HepG2 (cell line): ENCODE results near the gene ANKRD39. TPM values are rescaled to one million over a fixed set of nuclear protein-coding genes. Genes with fewer than 3 reads are reported as not detected.

Experiments
- DNMT3B ChIP-seq: conservative IDR thresholded peaks from 2 replicates; pipeline ENCODE4 v1.6.1; 2016; ENCODE audit warnings: missing biosample characterization, control low read depth
- FOXA3 ChIP-seq: IDR thresholded peaks from 2 replicates; pipeline ENCODE4 v1.6.1; 2016; ENCODE audit warnings: missing genetic modification reagents, missing compliant biosample characterization
- KLF15 ChIP-seq: sonication (generic); formaldehyde crosslinking; IDR thresholded peaks from 2 replicates; pipeline ENCODE4 v1.8.1; 2023; ENCODE audit warnings: borderline replicate concordance, mild to moderate bottlenecking, inconsistent platforms, missing genetic modification reagents, mixed read lengths
- SRSF4 ChIP-seq: fragments of 200-400 bp; formaldehyde crosslinking; IDR thresholded peaks from one replicate; pipeline ENCODE4 v1.6.1; 2018; ENCODE audit warnings: mild to moderate bottlenecking, low read depth, low read length, moderate library complexity; ENCODE audit not compliant: poor library complexity, severe bottlenecking
- ZBTB38 ChIP-seq: sonication (generic); formaldehyde crosslinking; IDR thresholded peaks from 2 replicates; pipeline ENCODE4 v1.5.1; 2020; ENCODE audit warnings: mild to moderate bottlenecking, missing genetic modification reagents
- ZEB1 ChIP-seq: IDR thresholded peaks from 2 replicates; pipeline ENCODE4 v1.6.1; 2012; ENCODE audit warnings: mild to moderate bottlenecking, low read depth, inconsistent platforms; ENCODE audit not compliant: insufficient replicate concordance
- ZNF543 ChIP-seq: sonication (generic); formaldehyde crosslinking; IDR thresholded peaks from 2 replicates; pipeline ENCODE4 v1.4.0; 2020; ENCODE audit warnings: mild to moderate bottlenecking, missing genetic modification reagents
- ZNF547 ChIP-seq: sonication (generic); formaldehyde crosslinking; IDR thresholded peaks from 2 replicates; pipeline ENCODE4 v1.5.1; 2020; ENCODE audit warnings: mild to moderate bottlenecking, missing genetic modification reagents
- polyA plus RNA-seq, 8 experiments: library from polyadenylated mRNA; depleted of rRNA in 3 of 8; stranded (reverse) in 7 of 8; unstranded in 1 of 8; fragments of >200 nt; fragmentation: Illumina TruSeq in 4 of 8; extraction: Trizol in 4 of 8; gene quantifications; 2 replicates each; pipeline versions ENCODE4 v1.2.1 to v1.2.3, GENCODE V29; 2011 to 2016; ENCODE audit warnings: low read depth in 4 of 8, missing spikeins in 1 of 8, mixed read lengths in 1 of 8; ENCODE audit not compliant: insufficient read depth in 1 of 8
- total RNA-seq, 5 experiments: library from RNA; depleted of rRNA; stranded (reverse); fragments of >200 nt; fragmentation: Illumina TruSeq; extraction: Trizol; gene quantifications; 2 replicates each; pipeline ENCODE4 v1.2.3, GENCODE V29; 2016; ENCODE audit warnings: low read depth in 1 of 5
- TF ChIP-seq, protein P1 (sequence below): sonication (generic); formaldehyde crosslinking; IDR thresholded peaks from 2 replicates; pipeline ENCODE4 v1.5.0; 2020; ENCODE audit warnings: missing genetic modification reagents
- TF ChIP-seq, protein P2 (sequence below): sonication (generic); formaldehyde crosslinking; IDR thresholded peaks from 2 replicates; pipeline ENCODE4 v1.9.0; 2022; ENCODE audit warnings: missing genetic modification reagents, mild to moderate bottlenecking, borderline replicate concordance
- TF ChIP-seq, protein P3 (sequence below): sonication (generic); formaldehyde crosslinking; IDR thresholded peaks from 2 replicates; pipeline ENCODE4 v1.5.0; 2020; ENCODE audit warnings: missing genetic modification reagents, mild to moderate bottlenecking, borderline replicate concordance
- TF ChIP-seq, protein P4 (sequence below): sonication (generic); formaldehyde crosslinking; IDR thresholded peaks from 2 replicates; pipeline ENCODE4 v1.8.0; 2022; ENCODE audit warnings: mild to moderate bottlenecking, missing genetic modification reagents, borderline replicate concordance
- TF ChIP-seq, protein P5 (sequence below): sonication (generic); formaldehyde crosslinking; IDR thresholded peaks from 2 replicates; pipeline ENCODE4 v1.4.0; 2020; ENCODE audit warnings: missing genetic modification reagents, borderline replicate concordance
- TF ChIP-seq, protein P6 (sequence below): sonication (generic); formaldehyde crosslinking; IDR thresholded peaks from 2 replicates; pipeline ENCODE4 v1.5.0; 2020; ENCODE audit warnings: mild to moderate bottlenecking, missing genetic modification reagents, borderline replicate concordance

Gene ANKRD39
- total and polyA plus RNA-seq, 2 of the 13 experiments (the other 11 are each of a cell fraction or from before 2014, with no cell fraction given): 23.2 to 24.8 TPM

DNA sequence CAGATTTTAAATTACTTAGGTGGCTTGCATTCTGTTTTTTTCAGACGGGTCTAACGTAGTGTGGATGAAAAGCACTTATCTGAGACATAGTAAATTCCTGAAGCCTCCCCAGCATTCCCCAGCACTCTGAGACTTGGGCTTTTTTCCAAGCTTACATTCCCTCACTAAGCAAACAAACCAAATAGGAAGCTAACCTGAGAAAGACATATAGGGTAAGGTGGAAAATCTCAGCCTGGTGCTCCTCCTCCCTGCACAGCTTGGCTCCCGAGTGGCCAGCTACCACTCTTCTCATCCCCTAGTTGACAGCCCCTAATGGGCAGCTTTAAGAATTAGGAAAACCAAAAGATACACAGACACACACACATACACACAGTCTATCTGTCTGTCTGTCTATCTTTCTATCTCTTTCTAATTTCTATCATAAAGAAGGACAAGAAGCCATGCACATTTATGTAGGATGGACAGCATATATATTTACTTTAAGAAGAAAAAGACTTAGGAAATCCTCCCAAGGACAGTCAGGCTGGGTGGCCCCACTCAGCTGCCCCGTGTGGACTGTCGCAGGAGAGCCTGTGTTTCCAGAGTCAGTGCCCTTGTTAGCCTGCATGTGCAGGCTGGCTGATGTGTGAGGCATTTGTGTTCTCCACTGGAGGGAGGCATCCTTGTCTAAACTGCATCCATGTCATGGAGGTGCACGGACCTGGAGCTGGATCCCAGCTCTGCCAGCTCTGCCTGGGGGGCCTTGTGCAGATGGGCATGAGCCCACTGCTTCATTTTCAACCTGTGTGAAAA, 33.5 kb downstream of the ANKRD39 start (continued):
- TF ChIP-seq, protein P1, sequence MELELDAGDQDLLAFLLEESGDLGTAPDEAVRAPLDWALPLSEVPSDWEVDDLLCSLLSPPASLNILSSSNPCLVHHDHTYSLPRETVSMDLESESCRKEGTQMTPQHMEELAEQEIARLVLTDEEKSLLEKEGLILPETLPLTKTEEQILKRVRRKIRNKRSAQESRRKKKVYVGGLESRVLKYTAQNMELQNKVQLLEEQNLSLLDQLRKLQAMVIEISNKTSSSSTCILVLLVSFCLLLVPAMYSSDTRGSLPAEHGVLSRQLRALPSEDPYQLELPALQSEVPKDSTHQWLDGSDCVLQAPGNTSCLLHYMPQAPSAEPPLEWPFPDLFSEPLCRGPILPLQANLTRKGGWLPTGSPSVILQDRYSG (CRISPR knock-in tag): no peak
- TF ChIP-seq, protein P2, sequence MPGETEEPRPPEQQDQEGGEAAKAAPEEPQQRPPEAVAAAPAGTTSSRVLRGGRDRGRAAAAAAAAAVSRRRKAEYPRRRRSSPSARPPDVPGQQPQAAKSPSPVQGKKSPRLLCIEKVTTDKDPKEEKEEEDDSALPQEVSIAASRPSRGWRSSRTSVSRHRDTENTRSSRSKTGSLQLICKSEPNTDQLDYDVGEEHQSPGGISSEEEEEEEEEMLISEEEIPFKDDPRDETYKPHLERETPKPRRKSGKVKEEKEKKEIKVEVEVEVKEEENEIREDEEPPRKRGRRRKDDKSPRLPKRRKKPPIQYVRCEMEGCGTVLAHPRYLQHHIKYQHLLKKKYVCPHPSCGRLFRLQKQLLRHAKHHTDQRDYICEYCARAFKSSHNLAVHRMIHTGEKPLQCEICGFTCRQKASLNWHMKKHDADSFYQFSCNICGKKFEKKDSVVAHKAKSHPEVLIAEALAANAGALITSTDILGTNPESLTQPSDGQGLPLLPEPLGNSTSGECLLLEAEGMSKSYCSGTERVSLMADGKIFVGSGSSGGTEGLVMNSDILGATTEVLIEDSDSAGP (CRISPR knock-in tag): no peak
- TF ChIP-seq KLF15: no peak
- TF ChIP-seq ZEB1: peak; percentile 43
- peak; percentile 50 for TF ChIP-seq FOXA3 (CRISPR knock-in tag)
- TF ChIP-seq ZNF547 (CRISPR knock-in tag): 0 out of 2 replicates have a peak, but pooled peaks have one; percentile 23
- TF ChIP-seq, protein P3, sequence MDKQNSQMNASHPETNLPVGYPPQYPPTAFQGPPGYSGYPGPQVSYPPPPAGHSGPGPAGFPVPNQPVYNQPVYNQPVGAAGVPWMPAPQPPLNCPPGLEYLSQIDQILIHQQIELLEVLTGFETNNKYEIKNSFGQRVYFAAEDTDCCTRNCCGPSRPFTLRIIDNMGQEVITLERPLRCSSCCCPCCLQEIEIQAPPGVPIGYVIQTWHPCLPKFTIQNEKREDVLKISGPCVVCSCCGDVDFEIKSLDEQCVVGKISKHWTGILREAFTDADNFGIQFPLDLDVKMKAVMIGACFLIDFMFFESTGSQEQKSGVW: no peak
- TF ChIP-seq, protein P4, sequence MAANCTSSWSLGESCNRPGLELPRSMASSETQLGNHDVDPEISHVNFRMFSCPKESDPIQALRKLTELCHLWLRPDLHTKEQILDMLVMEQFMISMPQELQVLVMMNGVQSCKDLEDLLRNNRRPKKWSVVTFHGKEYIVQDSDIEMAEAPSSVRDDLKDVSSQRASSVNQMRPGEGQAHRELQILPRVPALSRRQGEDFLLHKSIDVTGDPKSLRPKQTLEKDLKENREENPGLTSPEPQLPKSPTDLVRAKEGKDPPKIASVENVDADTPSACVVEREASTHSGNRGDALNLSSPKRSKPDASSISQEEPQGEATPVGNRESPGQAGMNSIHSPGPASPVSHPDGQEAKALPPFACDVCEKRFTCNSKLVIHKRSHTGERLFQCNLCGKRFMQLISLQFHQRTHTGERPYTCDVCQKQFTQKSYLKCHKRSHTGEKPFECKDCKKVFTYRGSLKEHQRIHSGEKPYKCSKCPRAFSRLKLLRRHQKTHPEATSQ (CRISPR knock-in tag): no peak
- TF ChIP-seq, protein P5, sequence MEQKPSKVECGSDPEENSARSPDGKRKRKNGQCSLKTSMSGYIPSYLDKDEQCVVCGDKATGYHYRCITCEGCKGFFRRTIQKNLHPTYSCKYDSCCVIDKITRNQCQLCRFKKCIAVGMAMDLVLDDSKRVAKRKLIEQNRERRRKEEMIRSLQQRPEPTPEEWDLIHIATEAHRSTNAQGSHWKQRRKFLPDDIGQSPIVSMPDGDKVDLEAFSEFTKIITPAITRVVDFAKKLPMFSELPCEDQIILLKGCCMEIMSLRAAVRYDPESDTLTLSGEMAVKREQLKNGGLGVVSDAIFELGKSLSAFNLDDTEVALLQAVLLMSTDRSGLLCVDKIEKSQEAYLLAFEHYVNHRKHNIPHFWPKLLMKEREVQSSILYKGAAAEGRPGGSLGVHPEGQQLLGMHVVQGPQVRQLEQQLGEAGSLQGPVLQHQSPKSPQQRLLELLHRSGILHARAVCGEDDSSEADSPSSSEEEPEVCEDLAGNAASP (CRISPR knock-in tag): no peak
- no peak for TF ChIP-seq DNMT3B (CRISPR knock-in tag)
- TF ChIP-seq ZNF543 (CRISPR knock-in tag): no peak
- no peak for TF ChIP-seq SRSF4
- no peak for TF ChIP-seq ZBTB38 (CRISPR knock-in tag)
- TF ChIP-seq, protein P6, sequence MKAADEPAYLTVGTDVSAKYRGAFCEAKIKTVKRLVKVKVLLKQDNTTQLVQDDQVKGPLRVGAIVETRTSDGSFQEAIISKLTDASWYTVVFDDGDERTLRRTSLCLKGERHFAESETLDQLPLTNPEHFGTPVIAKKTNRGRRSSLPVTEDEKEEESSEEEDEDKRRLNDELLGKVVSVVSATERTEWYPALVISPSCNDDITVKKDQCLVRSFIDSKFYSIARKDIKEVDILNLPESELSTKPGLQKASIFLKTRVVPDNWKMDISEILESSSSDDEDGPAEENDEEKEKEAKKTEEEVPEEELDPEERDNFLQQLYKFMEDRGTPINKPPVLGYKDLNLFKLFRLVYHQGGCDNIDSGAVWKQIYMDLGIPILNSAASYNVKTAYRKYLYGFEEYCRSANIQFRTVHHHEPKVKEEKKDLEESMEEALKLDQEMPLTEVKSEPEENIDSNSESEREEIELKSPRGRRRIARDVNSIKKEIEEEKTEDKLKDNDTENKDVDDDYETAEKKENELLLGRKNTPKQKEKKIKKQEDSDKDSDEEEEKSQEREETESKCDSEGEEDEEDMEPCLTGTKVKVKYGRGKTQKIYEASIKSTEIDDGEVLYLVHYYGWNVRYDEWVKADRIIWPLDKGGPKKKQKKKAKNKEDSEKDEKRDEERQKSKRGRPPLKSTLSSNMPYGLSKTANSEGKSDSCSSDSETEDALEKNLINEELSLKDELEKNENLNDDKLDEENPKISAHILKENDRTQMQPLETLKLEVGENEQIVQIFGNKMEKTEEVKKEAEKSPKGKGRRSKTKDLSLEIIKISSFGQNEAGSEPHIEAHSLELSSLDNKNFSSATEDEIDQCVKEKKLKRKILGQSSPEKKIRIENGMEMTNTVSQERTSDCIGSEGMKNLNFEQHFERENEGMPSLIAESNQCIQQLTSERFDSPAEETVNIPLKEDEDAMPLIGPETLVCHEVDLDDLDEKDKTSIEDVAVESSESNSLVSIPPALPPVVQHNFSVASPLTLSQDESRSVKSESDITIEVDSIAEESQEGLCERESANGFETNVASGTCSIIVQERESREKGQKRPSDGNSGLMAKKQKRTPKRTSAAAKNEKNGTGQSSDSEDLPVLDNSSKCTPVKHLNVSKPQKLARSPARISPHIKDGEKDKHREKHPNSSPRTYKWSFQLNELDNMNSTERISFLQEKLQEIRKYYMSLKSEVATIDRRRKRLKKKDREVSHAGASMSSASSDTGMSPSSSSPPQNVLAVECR (CRISPR knock-in tag): peak; percentile 23; the same call in 1 of the 2 replicates
